PC-3 (cell line): ENCODE measurements around the gene EFNA5.

Source experiments
- CTCF ChIP-seq: fragments of 300-600 bp; sonication (generic); conservative IDR thresholded peaks from 2 replicates; pipeline ENCODE4 v1.5.1; 2017; ENCODE audit warnings: antibody characterized with exemption, low read depth, mild to moderate bottlenecking, low read length
- EZH2 ChIP-seq: fragments of 300-600 bp; sonication (generic); IDR thresholded peaks from one replicate; pipeline ENCODE4 v1.6.1; 2017; ENCODE audit warnings: antibody characterized with exemption, mild to moderate bottlenecking, low read length; ENCODE audit not compliant: unreplicated experiment

GRCh38 chr5:107464876-107465275 lies 205.9 kb downstream of the EFNA5 start:
- TF ChIP-seq CTCF: no peak
- no peak for TF ChIP-seq EZH2
